Trophoblast cell (in vitro differentiated cells and primary cell): Measurements from ENCODE around the gene B3GALT5.

Experiments used
- DNase-seq, 2 donors: peaks; one replicate each; pipeline ENCODE4 v3.0.0-alpha.2; 2016
- H2AFZ ChIP-seq: 2 replicates; pipeline ENCODE4 v1.6.1; 2013; ENCODE audit warnings: low read length, moderate library complexity, mild to moderate bottlenecking; ENCODE audit not compliant: insufficient read depth, poor library complexity
- H2AK5ac ChIP-seq: 2 replicates; pipeline ENCODE4 v1.6.1; 2013; ENCODE audit warnings: mild to moderate bottlenecking, low read length
- H2BK120ac ChIP-seq: 2 replicates; pipeline ENCODE4 v1.6.1; 2013; ENCODE audit warnings: low read length, mild to moderate bottlenecking, moderate library complexity; ENCODE audit not compliant: insufficient read depth, poor library complexity
- H2BK12ac ChIP-seq: 2 replicates; pipeline ENCODE4 v1.6.1; 2013; ENCODE audit warnings: mild to moderate bottlenecking, low read length, moderate library complexity
- H2BK5ac ChIP-seq: 2 replicates; pipeline ENCODE4 v1.6.1; 2013; ENCODE audit warnings: low read length, low read depth, moderate library complexity, mild to moderate bottlenecking; ENCODE audit not compliant: poor library complexity
- H3K14ac ChIP-seq: 2 replicates; pipeline ENCODE4 v1.6.1; 2013; ENCODE audit warnings: mild to moderate bottlenecking, low read length
- H3K18ac ChIP-seq: 2 replicates; pipeline ENCODE4 v1.6.1; 2013; ENCODE audit warnings: mild to moderate bottlenecking, low read length
- H3K23ac ChIP-seq: 2 replicates; pipeline ENCODE4 v1.6.1; 2013; ENCODE audit warnings: low read length
- H3K27ac ChIP-seq: 2 replicates; pipeline ENCODE4 v1.5.1; 2013; ENCODE audit warnings: low read depth, mild to moderate bottlenecking, inconsistent platforms, low read length, moderate library complexity
- H3K27me3 ChIP-seq: 2 replicates; pipeline ENCODE4 v1.6.1; 2013; ENCODE audit warnings: inconsistent platforms, mild to moderate bottlenecking, low read length, moderate library complexity; ENCODE audit not compliant: insufficient read depth
- H3K36me3 ChIP-seq, 2 experiments: 1 replicate in 1 of 2; 2 replicates in 1 of 2; pipeline ENCODE4 v1.6.1; 2013; ENCODE audit warnings: low read length in 2 of 2, mild to moderate bottlenecking in 2 of 2, moderate library complexity in 1 of 2; ENCODE audit not compliant: insufficient read depth in 2 of 2, control insufficient read depth in 1 of 2
- H3K4ac ChIP-seq: 2 replicates; pipeline ENCODE4 v1.6.1; 2013; ENCODE audit warnings: low read depth, mild to moderate bottlenecking, low read length, moderate library complexity
- H3K4me1 ChIP-seq, 2 experiments: 1 replicate in 1 of 2; 2 replicates in 1 of 2; pipeline ENCODE4 v1.6.1; 2013; ENCODE audit warnings: low read length in 2 of 2, mild to moderate bottlenecking in 2 of 2, moderate library complexity in 1 of 2; ENCODE audit not compliant: insufficient read depth in 2 of 2, control insufficient read depth in 1 of 2
- H3K4me2 ChIP-seq: 2 replicates; pipeline ENCODE4 v1.6.1; 2013; ENCODE audit warnings: inconsistent platforms, mild to moderate bottlenecking, low read length, moderate library complexity
- H3K4me3 ChIP-seq: 2 replicates; pipeline ENCODE4 v1.5.1; 2013; ENCODE audit warnings: mild to moderate bottlenecking, low read depth, low read length, inconsistent platforms
- H3K79me1 ChIP-seq: one replicate; pipeline ENCODE4 v1.6.1; 2013; ENCODE audit warnings: low read length
- H3K79me2 ChIP-seq: 2 replicates; pipeline ENCODE4 v1.6.1; 2013; ENCODE audit warnings: low read length, mild to moderate bottlenecking; ENCODE audit not compliant: control insufficient read depth, insufficient read depth, poor library complexity
- H3K9ac ChIP-seq: 2 replicates; pipeline ENCODE4 v1.6.1; 2013; ENCODE audit warnings: mild to moderate bottlenecking, low read length
- H3K9me3 ChIP-seq: 2 replicates; pipeline ENCODE4 v1.6.1; 2013; ENCODE audit warnings: low read depth, mild to moderate bottlenecking, control low read depth, inconsistent platforms, low read length; ENCODE audit not compliant: insufficient read depth
- H4K12ac ChIP-seq: 2 replicates; pipeline ENCODE4 v1.6.1; 2013; ENCODE audit warnings: low read depth, mild to moderate bottlenecking, low read length, moderate library complexity
- H4K8ac ChIP-seq: 2 replicates; pipeline ENCODE4 v1.6.1; 2013; ENCODE audit warnings: low read depth, mild to moderate bottlenecking, low read length, moderate library complexity
- H4K91ac ChIP-seq: one replicate; pipeline ENCODE4 v1.6.1; 2013; ENCODE audit warnings: low read depth, mild to moderate bottlenecking, low read length, moderate library complexity
- WGBS: extraction: QIAGEN DNeasy Blood & Tissue Kit; methylation state at CpG from one replicate; pipeline ENCODE4 v1.1.7; 2013; ENCODE audit warnings: missing lambda C conversion rate; ENCODE audit not compliant: insufficient read length, insufficient coverage; ENCODE audit errors: extremely low coverage; 5-methylcytosine and 5-hydroxymethylcytosine counted together

The B3GALT5 gene

DNA sequence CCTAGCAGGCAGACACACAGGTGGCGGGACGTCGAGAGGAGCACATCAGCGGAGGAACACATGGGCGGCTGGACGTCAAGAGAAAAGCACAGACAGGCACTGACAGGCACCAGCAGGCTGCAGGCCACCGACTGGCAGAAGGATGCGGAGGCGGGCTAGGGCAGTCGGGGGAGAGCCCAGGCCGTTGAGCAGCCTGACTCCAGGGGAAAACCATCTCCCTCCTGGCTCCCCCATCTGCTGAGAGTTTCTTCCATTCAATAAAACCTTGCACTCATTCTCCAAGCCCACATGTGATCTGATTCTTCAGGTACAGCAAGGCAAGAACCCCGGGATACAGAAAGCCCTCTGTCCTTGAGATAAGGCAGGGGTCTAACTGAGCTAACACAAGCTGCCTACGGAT is 25.5 kb downstream of the B3GALT5 start:
- Histone ChIP-seq H3K36me3 (no peaks in the 10 kb centered on the region), H2BK5ac (no peak overlapping the region), H3K9me3 (no peaks in the 10 kb centered on the region), H4K8ac (no peak overlapping the region), H3K4ac (no peak overlapping the region), H3K14ac (no peak overlapping the region), H3K4me1 (peaks cover 0 to 4% of the 10 kb centered on the region in 2 experiments), H4K12ac (no peak overlapping the region), H3K4me3 (no peak overlapping the region), H2AFZ (no peak overlapping the region), H2BK120ac (no peak overlapping the region), H2BK12ac (no peak overlapping the region), H3K18ac (no peak overlapping the region), H3K27ac (no peak overlapping the region), H3K4me2 (no peak overlapping the region), H3K23ac (no peak overlapping the region), H2AK5ac (no peak overlapping the region), H3K79me2 (no peaks in the 10 kb centered on the region), H3K79me1 (peaks cover 6% of the 10 kb centered on the region), H4K91ac (no peak overlapping the region), H3K27me3 (no peaks in the 10 kb centered on the region), H3K9ac (no peak overlapping the region)
- WGBS, result no CpG with 5 or more reads among the region's 13 CpGs
- no peak for DNase-seq

DNA sequence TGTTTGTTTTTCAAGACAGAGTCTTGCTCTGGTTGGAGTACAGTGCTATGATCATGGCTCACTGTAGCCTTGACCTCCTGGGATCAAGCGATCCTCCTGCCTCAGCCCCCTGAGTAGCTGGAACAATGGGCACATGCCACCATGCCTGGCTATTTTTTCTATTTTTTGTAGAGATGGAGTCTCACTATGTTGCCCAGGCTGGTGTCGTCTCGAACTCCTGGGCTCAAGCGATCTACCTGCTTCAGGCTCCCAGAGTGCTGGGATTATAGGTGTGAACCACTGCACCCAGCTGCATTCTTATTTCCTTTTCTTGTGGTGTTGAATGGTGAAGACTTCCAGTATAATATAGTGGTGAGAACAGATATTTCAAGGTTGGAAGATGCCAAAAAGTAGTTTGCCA is 28.0 kb downstream of the B3GALT5 start:
- Histone ChIP-seq H2BK12ac (no peak overlapping the region), H3K4me3 (no peak overlapping the region), H2BK5ac (no peak overlapping the region), H4K8ac (no peak overlapping the region), H3K27ac (no peak overlapping the region), H3K4me2 (no peak overlapping the region), H3K9me3 (peaks cover 1% of the 10 kb centered on the region), H3K14ac (no peak overlapping the region), H3K23ac (no peak overlapping the region), H3K27me3 (no peaks in the 10 kb centered on the region), H3K18ac (no peak overlapping the region), H4K91ac (no peak overlapping the region), H3K4ac (no peak overlapping the region), H3K36me3 (no peaks in the 10 kb centered on the region), H3K9ac (no peak overlapping the region), H4K12ac (no peak overlapping the region), H2BK120ac (no peak overlapping the region), H2AK5ac (no peak overlapping the region), H3K4me1 (peaks cover 0 to 9% of the 10 kb centered on the region in 2 experiments), H3K79me2 (no peaks in the 10 kb centered on the region), H2AFZ (no peak overlapping the region), H3K79me1 (peaks cover 5% of the 10 kb centered on the region)
- no peak for DNase-seq
- no CpG with 5 or more reads among the region's 4 CpGs for WGBS

DNA sequence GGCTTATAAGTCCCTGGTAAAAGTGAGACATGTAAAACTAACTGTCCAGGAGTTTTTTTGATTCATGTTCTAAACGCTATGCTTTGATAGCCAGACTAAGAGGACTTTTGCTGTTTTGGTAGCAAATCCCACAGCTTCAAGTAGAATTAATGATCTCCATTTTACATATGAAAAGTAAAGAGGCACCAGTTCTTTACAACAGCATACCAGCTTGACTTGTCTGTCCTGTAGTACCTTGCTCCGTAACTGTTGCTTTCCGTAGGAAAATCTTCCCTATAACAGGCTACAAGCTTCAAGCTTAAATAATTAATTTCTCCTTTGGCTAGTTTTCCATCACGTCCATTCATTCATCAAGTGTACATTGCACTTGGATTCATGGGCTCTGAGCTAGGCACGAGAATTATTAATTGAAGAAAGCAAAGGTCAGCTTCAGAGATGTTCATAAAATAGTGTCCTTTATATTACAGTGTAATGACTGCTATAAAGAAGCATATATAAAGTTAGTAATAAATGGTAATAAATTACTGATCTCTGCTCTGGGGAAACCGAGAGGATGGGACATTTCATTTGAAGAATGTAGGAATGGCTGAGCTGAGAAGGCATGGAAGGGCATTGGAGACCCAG is 29.2 kb downstream of the B3GALT5 start:
- Histone ChIP-seq H4K12ac (no peak overlapping the region), H3K14ac (no peak overlapping the region), H3K36me3 (no peaks in the 10 kb centered on the region), H2BK120ac (no peak overlapping the region), H3K4me1 (peaks cover 0 to 9% of the 10 kb centered on the region in 2 experiments), H2AK5ac (no peak overlapping the region), H3K4me3 (no peak overlapping the region), H3K27me3 (no peaks in the 10 kb centered on the region), H3K79me2 (no peaks in the 10 kb centered on the region), H3K23ac (no peak overlapping the region), H3K4me2 (no peak overlapping the region), H3K9me3 (peaks cover 1% of the 10 kb centered on the region), H3K27ac (no peak overlapping the region), H2BK5ac (no peak overlapping the region), H2AFZ (no peak overlapping the region), H3K79me1 (peaks cover 2% of the 10 kb centered on the region), H3K4ac (no peak overlapping the region), H3K9ac (no peak overlapping the region), H2BK12ac (no peak overlapping the region), H4K91ac (no peak overlapping the region), H4K8ac (no peak overlapping the region), H3K18ac (no peak overlapping the region)
- DNase-seq, result no peak
- no CpG with 5 or more reads among the region's 6 CpGs for WGBS

DNA sequence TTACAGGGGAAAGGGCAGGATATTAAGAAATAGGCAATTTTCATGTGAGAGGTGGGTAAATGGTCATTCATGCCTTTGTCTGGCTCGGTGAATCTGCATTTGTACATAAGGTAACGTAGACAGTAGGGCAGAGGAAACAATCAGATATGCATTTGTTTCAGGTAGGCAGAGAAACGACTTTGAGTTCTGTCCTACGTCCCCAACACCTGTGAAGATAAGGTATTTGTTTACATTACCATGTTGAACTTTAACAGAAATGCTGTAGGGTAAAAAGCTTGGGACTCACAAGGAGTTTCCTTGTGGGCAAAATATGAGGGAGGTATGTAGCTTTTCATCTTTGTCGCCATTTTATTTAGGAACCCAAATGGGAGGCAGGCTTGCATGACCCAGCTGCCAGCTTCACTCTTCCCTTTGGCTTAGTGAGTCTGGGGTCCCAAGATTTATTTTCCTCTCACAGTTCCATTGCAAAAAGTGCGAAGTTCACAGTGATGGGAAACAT is 31.4 kb downstream of the B3GALT5 start:
- Histone ChIP-seq H3K27me3 (no peaks in the 10 kb centered on the region), H3K79me1 (peaks cover 4% of the 10 kb centered on the region), H3K18ac (no peak overlapping the region), H3K14ac (no peak overlapping the region), H3K9me3 (peaks cover 1% of the 10 kb centered on the region), H2BK120ac (no peak overlapping the region), H3K9ac (no peak overlapping the region), H3K79me2 (no peaks in the 10 kb centered on the region), H2BK5ac (no peak overlapping the region), H3K36me3 (no peaks in the 10 kb centered on the region), H4K8ac (no peak overlapping the region), H3K4me2 (no peak overlapping the region), H3K23ac (no peak overlapping the region), H3K4me1 (peaks cover 4 to 7% of the 10 kb centered on the region in 2 experiments), H3K4me3 (no peak overlapping the region), H3K27ac (no peak overlapping the region), H2AFZ (no peak overlapping the region), H3K4ac (no peak overlapping the region), H4K12ac (no peak overlapping the region), H4K91ac (no peak overlapping the region), H2AK5ac (no peak overlapping the region), H2BK12ac (no peak overlapping the region)
- DNase-seq, result no peak
- no CpG with 5 or more reads among the region's 6 CpGs for WGBS
